K562 (cell line): ENCODE measurements around the gene AGO1. TPM values are rescaled to one million over a fixed set of nuclear protein-coding genes. Genes with fewer than 3 reads are reported as not detected.

Source experiments
- BACH1 ChIP-seq: fragments of 200-800 bp; sonication (Bioruptor generic); IDR thresholded peaks from 2 replicates; pipeline ENCODE4 v1.6.1; 2016; ENCODE audit warnings: missing genetic modification characterization, missing compliant biosample characterization
- BRD9 ChIP-seq: fragments of 450-650 bp; IDR thresholded peaks from 2 replicates; pipeline ENCODE4 v1.6.1; 2018; ENCODE audit warnings: low read depth; ENCODE audit not compliant: partially characterized antibody
- GATAD2B ChIP-seq: fragments of 450-650 bp; IDR thresholded peaks from 2 replicates; pipeline ENCODE4 v1.6.1; 2017; ENCODE audit warnings: mild to moderate bottlenecking, borderline replicate concordance
- MECOM ChIP-seq: fragments of 250-450 bp; sonication (Bioruptor Pico); IDR thresholded peaks from 2 replicates; pipeline ENCODE4 v1.8.0; 2022; ENCODE audit warnings: inconsistent platforms
- NR2C2 ChIP-seq, 2 experiments: fragments of 200-800 bp in 1 of 2; sonication (Bioruptor generic) in 1 of 2; sonication (generic) in 1 of 2; formaldehyde crosslinking in 1 of 2; IDR thresholded peaks; 2 replicates each; pipeline versions ENCODE4 v1.6.1 to v1.8.0; 2016 to 2022; ENCODE audit warnings: mild to moderate bottlenecking in 1 of 2, missing compliant biosample characterization in 1 of 2, missing genetic modification characterization in 1 of 2, missing genetic modification reagents in 1 of 2
- PML ChIP-seq: IDR thresholded peaks from 2 replicates; pipeline ENCODE4 v1.6.1; 2012; ENCODE audit warnings: low read length, inconsistent platforms
- PRPF4 ChIP-seq: fragments of 200-400 bp; formaldehyde crosslinking; IDR thresholded peaks from one replicate; pipeline ENCODE4 v1.6.1; 2017; ENCODE audit warnings: low read length, low read depth, mild to moderate bottlenecking; ENCODE audit not compliant: insufficient read depth, poor library complexity, severe bottlenecking
- PYGO2 ChIP-seq: fragments of 450-650 bp; IDR thresholded peaks from 2 replicates; pipeline ENCODE4 v1.6.1; 2016; ENCODE audit warnings: mild to moderate bottlenecking, missing genetic modification characterization, moderate library complexity, missing compliant biosample characterization
- RNF2 ChIP-seq: sonication (generic); IDR thresholded peaks from 2 replicates; pipeline ENCODE4 v1.6.1; 2016
- SAFB ChIP-seq: fragments of 200-400 bp; formaldehyde crosslinking; IDR thresholded peaks from 2 replicates; pipeline ENCODE4 v1.6.1; 2017; ENCODE audit warnings: low read depth, low read length, borderline replicate concordance
- SMAD3 ChIP-seq: fragments of 450-650 bp; formaldehyde crosslinking; conservative IDR thresholded peaks from 2 replicates; pipeline ENCODE4 v1.4.0; 2020; ENCODE audit warnings: mild to moderate bottlenecking
- ZNF143 ChIP-seq: sonication (generic); formaldehyde crosslinking; IDR thresholded peaks from 2 replicates; pipeline ENCODE4 v1.9.0; 2022; ENCODE audit warnings: mild to moderate bottlenecking, missing genetic modification reagents
- ZNF785 ChIP-seq: fragments of 250-450 bp; sonication (Bioruptor Pico); IDR thresholded peaks from 2 replicates; pipeline ENCODE4 v1.4.0; 2020; ENCODE audit warnings: mild to moderate bottlenecking
- ZSCAN32 ChIP-seq: fragments of 450-650 bp; formaldehyde crosslinking; IDR thresholded peaks from 2 replicates; pipeline ENCODE4 v1.4.0; 2020; ENCODE audit warnings: mild to moderate bottlenecking, moderate library complexity
- polyA plus RNA-seq, 8 experiments: library from polyadenylated mRNA; depleted of rRNA in 4 of 8; stranded (reverse) in 5 of 8; unstranded in 3 of 8; fragments of >200 nt; fragmentation: Nextera tagmentation in 2 of 8; fragmentation: Illumina TruSeq in 1 of 8; extraction: Ambion mirVana in 2 of 8; extraction: Trizol in 1 of 8; gene quantifications; 2 replicates each; pipeline versions ENCODE4 v1.2.1 to v1.2.3, GENCODE V29; 2011 to 2014; ENCODE audit warnings: inconsistent platforms in 1 of 8, missing spikeins in 1 of 8
- total RNA-seq, 7 experiments: library from RNA; depleted of rRNA in 6 of 7; stranded (reverse); fragments of >200 nt in 6 of 7; fragmentation: Illumina TruSeq in 2 of 7; extraction: Trizol in 2 of 7; gene quantifications; 2 replicates each; pipeline versions ENCODE4 v1.2.1 to v1.2.3, GENCODE V29; 2011 to 2021; ENCODE audit warnings: low replicate concordance in 1 of 7
- TF ChIP-seq, protein P1 (sequence below): IDR thresholded peaks from 3 replicates; pipeline ENCODE4 v1.6.1; 2011; ENCODE audit warnings: borderline replicate concordance, mild to moderate bottlenecking, moderate library complexity; ENCODE audit not compliant: insufficient read length; ENCODE audit errors: extremely low read depth
- TF ChIP-seq, protein P2 (sequence below): sonication (generic); formaldehyde crosslinking; IDR thresholded peaks from 2 replicates; pipeline ENCODE4 v1.8.0; 2022; ENCODE audit warnings: mild to moderate bottlenecking, missing genetic modification reagents
- TF ChIP-seq, protein P3 (sequence below): fragments of 450-650 bp; IDR thresholded peaks from 2 replicates; pipeline ENCODE4 v1.7.0; 2016; ENCODE audit warnings: borderline replicate concordance
- TF ChIP-seq, protein P4 (sequence below): fragments of 450-650 bp; IDR thresholded peaks from one replicate; pipeline ENCODE4 v1.6.1; 2018; ENCODE audit warnings: mild to moderate bottlenecking, moderate library complexity; ENCODE audit not compliant: partially characterized antibody
- TF ChIP-seq, protein P5 (sequence below): fragments of 250-450 bp; sonication (Bioruptor Pico); IDR thresholded peaks from 2 replicates; pipeline ENCODE4 v1.5.0; 2020; ENCODE audit warnings: mild to moderate bottlenecking

AGO1 gene
- total and polyA plus RNA-seq, 9 of the 15 experiments (the other 6 are each of a cell fraction or from before 2014, with no cell fraction given): 7.3 to 64.2 (median 26.0) TPM

DNA sequence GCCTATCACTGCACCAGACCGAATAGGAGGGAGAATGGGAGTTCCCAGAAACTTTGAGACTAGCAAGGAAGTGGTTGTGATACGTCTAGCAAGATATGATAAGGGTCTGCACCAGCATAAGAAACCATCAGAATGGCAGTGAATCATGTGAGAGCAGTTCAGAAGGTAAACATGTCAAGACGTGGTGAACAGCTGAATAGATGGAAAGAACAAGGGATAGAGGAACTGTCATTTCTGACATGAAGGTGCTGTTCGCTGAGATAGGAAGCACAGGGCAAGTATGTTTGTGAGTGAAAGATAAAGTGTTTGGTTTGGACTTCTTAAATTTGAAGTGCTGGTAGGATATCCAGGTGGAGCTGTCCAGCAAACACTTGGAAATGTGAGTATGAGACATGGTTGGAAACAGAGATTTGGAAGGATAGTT, 1.1 kb upstream of the AGO1 start (continued):
- TF ChIP-seq PML: peak; percentile 69; the same call in 1 of the 2 replicates
- no peak for TF ChIP-seq ZSCAN32 (CRISPR knock-in tag)
- no peak for TF ChIP-seq ZNF785 (CRISPR knock-in tag)
- TF ChIP-seq GATAD2B: no peak
- TF ChIP-seq, protein P1, sequence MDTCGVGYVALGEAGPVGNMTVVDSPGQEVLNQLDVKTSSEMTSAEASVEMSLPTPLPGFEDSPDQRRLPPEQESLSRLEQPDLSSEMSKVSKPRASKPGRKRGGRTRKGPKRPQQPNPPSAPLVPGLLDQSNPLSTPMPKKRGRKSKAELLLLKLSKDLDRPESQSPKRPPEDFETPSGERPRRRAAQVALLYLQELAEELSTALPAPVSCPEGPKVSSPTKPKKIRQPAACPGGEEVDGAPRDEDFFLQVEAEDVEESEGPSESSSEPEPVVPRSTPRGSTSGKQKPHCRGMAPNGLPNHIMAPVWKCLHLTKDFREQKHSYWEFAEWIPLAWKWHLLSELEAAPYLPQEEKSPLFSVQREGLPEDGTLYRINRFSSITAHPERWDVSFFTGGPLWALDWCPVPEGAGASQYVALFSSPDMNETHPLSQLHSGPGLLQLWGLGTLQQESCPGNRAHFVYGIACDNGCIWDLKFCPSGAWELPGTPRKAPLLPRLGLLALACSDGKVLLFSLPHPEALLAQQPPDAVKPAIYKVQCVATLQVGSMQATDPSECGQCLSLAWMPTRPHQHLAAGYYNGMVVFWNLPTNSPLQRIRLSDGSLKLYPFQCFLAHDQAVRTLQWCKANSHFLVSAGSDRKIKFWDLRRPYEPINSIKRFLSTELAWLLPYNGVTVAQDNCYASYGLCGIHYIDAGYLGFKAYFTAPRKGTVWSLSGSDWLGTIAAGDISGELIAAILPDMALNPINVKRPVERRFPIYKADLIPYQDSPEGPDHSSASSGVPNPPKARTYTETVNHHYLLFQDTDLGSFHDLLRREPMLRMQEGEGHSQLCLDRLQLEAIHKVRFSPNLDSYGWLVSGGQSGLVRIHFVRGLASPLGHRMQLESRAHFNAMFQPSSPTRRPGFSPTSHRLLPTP: no peak
- TF ChIP-seq MECOM: peak; percentile 62; the same call in 1 of the 2 replicates
- no peak for TF ChIP-seq NR2C2 (CRISPR knock-in tag; IDR thresholded peaks at IDR 0.05)
- TF ChIP-seq NR2C2 (tag; IDR thresholded peaks at IDR 0.05): no peak
- TF ChIP-seq, protein P2, sequence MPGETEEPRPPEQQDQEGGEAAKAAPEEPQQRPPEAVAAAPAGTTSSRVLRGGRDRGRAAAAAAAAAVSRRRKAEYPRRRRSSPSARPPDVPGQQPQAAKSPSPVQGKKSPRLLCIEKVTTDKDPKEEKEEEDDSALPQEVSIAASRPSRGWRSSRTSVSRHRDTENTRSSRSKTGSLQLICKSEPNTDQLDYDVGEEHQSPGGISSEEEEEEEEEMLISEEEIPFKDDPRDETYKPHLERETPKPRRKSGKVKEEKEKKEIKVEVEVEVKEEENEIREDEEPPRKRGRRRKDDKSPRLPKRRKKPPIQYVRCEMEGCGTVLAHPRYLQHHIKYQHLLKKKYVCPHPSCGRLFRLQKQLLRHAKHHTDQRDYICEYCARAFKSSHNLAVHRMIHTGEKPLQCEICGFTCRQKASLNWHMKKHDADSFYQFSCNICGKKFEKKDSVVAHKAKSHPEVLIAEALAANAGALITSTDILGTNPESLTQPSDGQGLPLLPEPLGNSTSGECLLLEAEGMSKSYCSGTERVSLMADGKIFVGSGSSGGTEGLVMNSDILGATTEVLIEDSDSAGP: no peak
- TF ChIP-seq BACH1 (tag): no peak
- no peak for TF ChIP-seq BRD9
- no peak for TF ChIP-seq PRPF4
- TF ChIP-seq, protein P3, sequence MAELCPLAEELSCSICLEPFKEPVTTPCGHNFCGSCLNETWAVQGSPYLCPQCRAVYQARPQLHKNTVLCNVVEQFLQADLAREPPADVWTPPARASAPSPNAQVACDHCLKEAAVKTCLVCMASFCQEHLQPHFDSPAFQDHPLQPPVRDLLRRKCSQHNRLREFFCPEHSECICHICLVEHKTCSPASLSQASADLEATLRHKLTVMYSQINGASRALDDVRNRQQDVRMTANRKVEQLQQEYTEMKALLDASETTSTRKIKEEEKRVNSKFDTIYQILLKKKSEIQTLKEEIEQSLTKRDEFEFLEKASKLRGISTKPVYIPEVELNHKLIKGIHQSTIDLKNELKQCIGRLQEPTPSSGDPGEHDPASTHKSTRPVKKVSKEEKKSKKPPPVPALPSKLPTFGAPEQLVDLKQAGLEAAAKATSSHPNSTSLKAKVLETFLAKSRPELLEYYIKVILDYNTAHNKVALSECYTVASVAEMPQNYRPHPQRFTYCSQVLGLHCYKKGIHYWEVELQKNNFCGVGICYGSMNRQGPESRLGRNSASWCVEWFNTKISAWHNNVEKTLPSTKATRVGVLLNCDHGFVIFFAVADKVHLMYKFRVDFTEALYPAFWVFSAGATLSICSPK: no peak
- no peak for TF ChIP-seq PYGO2
- TF ChIP-seq SMAD3 (CRISPR knock-in tag): 0 out of 2 replicates have a peak, but pooled peaks have one; percentile 37
- TF ChIP-seq, protein P4, sequence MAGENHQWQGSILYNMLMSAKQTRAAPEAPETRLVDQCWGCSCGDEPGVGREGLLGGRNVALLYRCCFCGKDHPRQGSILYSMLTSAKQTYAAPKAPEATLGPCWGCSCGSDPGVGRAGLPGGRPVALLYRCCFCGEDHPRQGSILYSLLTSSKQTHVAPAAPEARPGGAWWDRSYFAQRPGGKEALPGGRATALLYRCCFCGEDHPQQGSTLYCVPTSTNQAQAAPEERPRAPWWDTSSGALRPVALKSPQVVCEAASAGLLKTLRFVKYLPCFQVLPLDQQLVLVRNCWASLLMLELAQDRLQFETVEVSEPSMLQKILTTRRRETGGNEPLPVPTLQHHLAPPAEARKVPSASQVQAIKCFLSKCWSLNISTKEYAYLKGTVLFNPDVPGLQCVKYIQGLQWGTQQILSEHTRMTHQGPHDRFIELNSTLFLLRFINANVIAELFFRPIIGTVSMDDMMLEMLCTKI: no peak
- TF ChIP-seq RNF2: 0 out of 2 replicates have a peak, but pooled peaks have one; percentile 46
- TF ChIP-seq, protein P5, sequence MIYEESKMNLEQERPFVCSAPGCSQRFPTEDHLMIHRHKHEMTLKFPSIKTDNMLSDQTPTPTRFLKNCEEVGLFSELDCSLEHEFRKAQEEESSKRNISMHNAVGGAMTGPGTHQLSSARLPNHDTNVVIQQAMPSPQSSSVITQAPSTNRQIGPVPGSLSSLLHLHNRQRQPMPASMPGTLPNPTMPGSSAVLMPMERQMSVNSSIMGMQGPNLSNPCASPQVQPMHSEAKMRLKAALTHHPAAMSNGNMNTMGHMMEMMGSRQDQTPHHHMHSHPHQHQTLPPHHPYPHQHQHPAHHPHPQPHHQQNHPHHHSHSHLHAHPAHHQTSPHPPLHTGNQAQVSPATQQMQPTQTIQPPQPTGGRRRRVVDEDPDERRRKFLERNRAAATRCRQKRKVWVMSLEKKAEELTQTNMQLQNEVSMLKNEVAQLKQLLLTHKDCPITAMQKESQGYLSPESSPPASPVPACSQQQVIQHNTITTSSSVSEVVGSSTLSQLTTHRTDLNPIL (CRISPR knock-in tag): no peak
- no peak for TF ChIP-seq ZNF143 (CRISPR knock-in tag)
- no peak for TF ChIP-seq SAFB
